Dermis blood vessel endothelial cell (primary cell): ENCODE data around the gene DCHS2. TPM values are rescaled to one million over a fixed set of nuclear protein-coding genes. Genes with fewer than 3 reads are reported as not detected.

Experiments used
- DNase-seq: peaks from one replicate; pipeline ENCODE4 v3.0.0; 2010
- total RNA-seq: library from RNA; depleted of rRNA; stranded (reverse); fragments of >200 nt; gene quantifications from 2 replicates; pipeline ENCODE4 v1.2.3, GENCODE V29; 2014

Gene DCHS2
- total RNA-seq, 1 donor from 2014 or later, result 0.17 TPM

- DNase-seq, result no peak
Measured at GRCh38 chr4:154487145-154487544, 4.5 kb downstream of the DCHS2 start.

GRCh38 chr4:154485127-154485773 is 6.3 kb downstream of the DCHS2 start:
- no peak for DNase-seq

GRCh38 chr4:154478547-154478946 is 13.1 kb downstream of the DCHS2 start:
- no peak for DNase-seq

GRCh38 chr4:154478128-154478527 is 13.5 kb downstream of the DCHS2 start:
- DNase-seq, result no peak

- no peak for DNase-seq
Measured at GRCh38 chr4:154476232-154476631, 15.4 kb downstream of the DCHS2 start.

GRCh38 chr4:154475820-154476219 is 15.8 kb downstream of the DCHS2 start:
- no peak for DNase-seq

GRCh38 chr4:154473497-154473896 is 18.1 kb downstream of the DCHS2 start:
- DNase-seq, result no peak

- DNase-seq, result no peak
Measured at GRCh38 chr4:154472858-154473257, 18.7 kb downstream of the DCHS2 start.

- no peak for DNase-seq
Measured at GRCh38 chr4:154471526-154472331, 19.9 kb downstream of the DCHS2 start.

- no peak for DNase-seq
Measured at GRCh38 chr4:154471032-154471431, 20.6 kb downstream of the DCHS2 start.

GRCh38 chr4:154467886-154468285 is 23.7 kb downstream of the DCHS2 start:
- DNase-seq, result no peak

GRCh38 chr4:154466336-154466735 is 25.3 kb downstream of the DCHS2 start:
- no peak for DNase-seq

GRCh38 chr4:154465085-154465484 is 26.5 kb downstream of the DCHS2 start:
- no peak for DNase-seq

- DNase-seq, result no peak
Measured at GRCh38 chr4:154464654-154465053, 26.9 kb downstream of the DCHS2 start.

- DNase-seq, result no peak
Measured at GRCh38 chr4:154462081-154462810, 29.4 kb downstream of the DCHS2 start.

GRCh38 chr4:154457471-154457870 is 34.1 kb downstream of the DCHS2 start:
- no peak for DNase-seq

- no peak for DNase-seq
Measured at GRCh38 chr4:154456889-154457288, 34.7 kb downstream of the DCHS2 start.

- no peak for DNase-seq
Measured at GRCh38 chr4:154456240-154456639, 35.4 kb downstream of the DCHS2 start.

- no peak for DNase-seq
Measured at GRCh38 chr4:154455111-154455510, 36.5 kb downstream of the DCHS2 start.

GRCh38 chr4:154454710-154455109 is 36.9 kb downstream of the DCHS2 start:
- no peak for DNase-seq

- DNase-seq, result no peak
Measured at GRCh38 chr4:154452798-154453346, 38.7 kb downstream of the DCHS2 start.

GRCh38 chr4:154450966-154451365 is 40.6 kb downstream of the DCHS2 start:
- no peak for DNase-seq

- DNase-seq, result no peak
Measured at GRCh38 chr4:154444958-154445357, 46.6 kb downstream of the DCHS2 start.
